GM23338 (cell line): ENCODE results near the gene UVRAG. TPM values are rescaled to one million over a fixed set of nuclear protein-coding genes. Genes with fewer than 3 reads are reported as not detected.

Experiments used
- ATAC-seq: fragments of 200-7000 bp; cut with Tn5 transposase; 3 replicates; pipeline ENCODE4 v1.9.1; 2020
- DNase-seq: peaks from one replicate; pipeline ENCODE4 v3.0.0-alpha.2; 2015; ENCODE audit warnings: low spot score
- H2AFZ ChIP-seq: fragments of 200-600 bp; sonication (generic); 2 replicates; pipeline ENCODE4 v1.8.0; 2016; ENCODE audit warnings: antibody characterized with exemption, mild to moderate bottlenecking, moderate library complexity
- H3F3A ChIP-seq: fragments of 200-600 bp; sonication (generic); replicated peaks from 2 replicates; pipeline ENCODE4 v1.8.0; 2017; ENCODE audit warnings: antibody characterized with exemption, mixed run types, low read depth
- H3K27ac ChIP-seq: fragments of 200-600 bp; sonication (generic); 2 replicates; pipeline ENCODE4 v1.6.1; 2016; ENCODE audit warnings: low read depth
- H3K27me3 ChIP-seq: fragments of 200-600 bp; sonication (generic); 2 replicates; pipeline ENCODE4 v1.8.0; 2016; ENCODE audit warnings: mild to moderate bottlenecking, mixed run types, moderate library complexity; ENCODE audit not compliant: insufficient read depth
- H3K36me3 ChIP-seq: fragments of 200-600 bp; sonication (generic); 2 replicates; pipeline ENCODE4 v1.8.0; 2016; ENCODE audit warnings: mild to moderate bottlenecking; ENCODE audit not compliant: insufficient read depth
- H3K4me1 ChIP-seq: fragments of 200-600 bp; sonication (generic); 2 replicates; pipeline ENCODE4 v1.8.0; 2016; ENCODE audit warnings: mild to moderate bottlenecking, moderate library complexity; ENCODE audit not compliant: insufficient read depth
- H3K4me2 ChIP-seq: fragments of 200-600 bp; sonication (generic); 2 replicates; pipeline ENCODE4 v1.7.1; 2017; ENCODE audit warnings: mixed run types
- H3K4me3 ChIP-seq: fragments of 200-600 bp; sonication (generic); 2 replicates; pipeline ENCODE4 v1.6.1; 2016; ENCODE audit warnings: mixed run types
- H3K79me2 ChIP-seq: fragments of 200-600 bp; sonication (generic); replicated peaks from 2 replicates; pipeline ENCODE4 v1.8.0; 2017; ENCODE audit warnings: mild to moderate bottlenecking; ENCODE audit not compliant: insufficient read depth
- H3K9me2 ChIP-seq: fragments of 200-600 bp; sonication (generic); 2 replicates; pipeline ENCODE4 v1.8.0; 2017; ENCODE audit not compliant: insufficient read depth
- H4K20me1 ChIP-seq: fragments of 200-600 bp; sonication (generic); replicated peaks from 2 replicates; pipeline ENCODE4 v1.8.0; 2017; ENCODE audit warnings: mild to moderate bottlenecking; ENCODE audit not compliant: insufficient read depth
- H3K27ac Mint-ChIP-seq: 2 replicates; pipeline ENCODE4 v1.8.0; 2020; ENCODE audit warnings: inconsistent platforms, mild to moderate bottlenecking, moderate library complexity, mixed read lengths
- H3K27me3 Mint-ChIP-seq: 3 replicates; pipeline ENCODE4 v1.8.0; 2022; ENCODE audit warnings: low read depth, mild to moderate bottlenecking, moderate library complexity, mixed read lengths, inconsistent platforms; ENCODE audit not compliant: insufficient read depth, poor library complexity
- H3K36me3 Mint-ChIP-seq: 3 replicates; pipeline ENCODE4 v1.8.0; 2021; ENCODE audit warnings: low read depth, mild to moderate bottlenecking, inconsistent platforms, moderate library complexity, mixed read lengths
- H3K4me1 Mint-ChIP-seq: 3 replicates; pipeline ENCODE4 v1.8.0; 2020; ENCODE audit warnings: mild to moderate bottlenecking, inconsistent platforms, mixed read lengths
- H3K4me3 Mint-ChIP-seq: 3 replicates; pipeline ENCODE4 v1.8.0; 2021; ENCODE audit warnings: moderate library complexity, mild to moderate bottlenecking, inconsistent platforms, mixed read lengths
- H3K9me3 Mint-ChIP-seq: 3 replicates; pipeline ENCODE4 v1.8.0; 2020; ENCODE audit warnings: moderate library complexity, mild to moderate bottlenecking, inconsistent platforms, mixed read lengths
- CTCF ChIP-seq, 2 experiments: fragments of 200-600 bp in 1 of 2; sonication (generic) in 1 of 2; conservative IDR thresholded peaks; 2 replicates each; pipeline versions ENCODE4 v1.5.1 to v1.6.1; 2016 to 2017; ENCODE audit warnings: antibody characterized with exemption in 2 of 2, low read depth in 2 of 2, mild to moderate bottlenecking in 2 of 2, moderate library complexity in 1 of 2
- ETS1 ChIP-seq: IDR thresholded peaks from 2 replicates; pipeline ENCODE4 v1.6.1; 2016; ENCODE audit warnings: antibody characterized with exemption
- EZH2 ChIP-seq: fragments of 200-600 bp; sonication (generic); IDR thresholded peaks from one replicate; pipeline ENCODE4 v1.8.0; 2017; ENCODE audit warnings: antibody characterized with exemption, mild to moderate bottlenecking, low read depth; ENCODE audit not compliant: unreplicated experiment
- EZH2phosphoT487 ChIP-seq: fragments of 200-600 bp; sonication (generic); IDR thresholded peaks from one replicate; pipeline ENCODE4 v1.8.1; 2018; ENCODE audit warnings: antibody characterized with exemption; ENCODE audit not compliant: unreplicated experiment
- REST ChIP-seq: IDR thresholded peaks from one replicate; pipeline ENCODE4 v1.6.1; 2018; ENCODE audit warnings: antibody characterized with exemption; ENCODE audit not compliant: unreplicated experiment
- ZNF114 ChIP-seq: fragments of 250-450 bp; sonication (Bioruptor Pico); IDR thresholded peaks from 2 replicates; pipeline ENCODE4 v1.5.0; 2020; ENCODE audit warnings: mild to moderate bottlenecking, moderate library complexity
- polyA plus RNA-seq: library from polyadenylated mRNA; unstranded; fragments of >200 nt; fragmentation: Nextera tagmentation; extraction: Ambion mirVana; gene quantifications from 2 replicates; pipeline ENCODE4 v1.2.1, GENCODE V29; 2016
- total RNA-seq: library from RNA; depleted of rRNA; stranded (reverse); fragments of >200 nt; shearing (Covaris generic); gene quantifications from 2 replicates; pipeline ENCODE4 v1.2.3, GENCODE V29; 2014

UVRAG gene
- total and polyA plus RNA-seq, 2 experiments from 2014 or later = 15.3 to 17.4 TPM

GRCh38 chr11:76150141-76150540, 335.1 kb downstream of the UVRAG start:
- Mint-ChIP-seq H3K4me1 (peaks cover 14% of the 10 kb centered on the region), H3K27me3 (peaks cover 27% of the 10 kb centered on the region), H3K36me3 (no peaks in the 10 kb centered on the region; the same call in 2 of the 3 replicates), H3K4me3 (no peak overlapping the region), H3K27ac (no peak overlapping the region), H3K9me3 (no peaks in the 10 kb centered on the region)
- Histone ChIP-seq H4K20me1 (no peaks in the 10 kb centered on the region), H3K4me3 (no peak overlapping the region), H3K9me2 (no peaks in the 10 kb centered on the region), H3K36me3 (no peaks in the 10 kb centered on the region), H3K27ac (no peak overlapping the region), H2AFZ (no peak overlapping the region), H3K4me1 (peaks cover 10% of the 10 kb centered on the region), H3K4me2 (no peak overlapping the region), H3F3A (no peaks in the 10 kb centered on the region), H3K79me2 (no peaks in the 10 kb centered on the region), H3K27me3 (peaks cover 13% of the 10 kb centered on the region; the same call in 1 of the 2 replicates)
- DNase-seq (no peak), ATAC-seq (no peak)
- TF ChIP-seq ETS1 (no peak), CTCF (conservative IDR thresholded peaks at IDR 0.05; ENCODE audit: low read depth in 2 of 2) (no peak), EZH2phosphoT487 (no peak), EZH2 (no peak), REST (no peak), ZNF114 (CRISPR knock-in tag) (no peak)

DNA sequence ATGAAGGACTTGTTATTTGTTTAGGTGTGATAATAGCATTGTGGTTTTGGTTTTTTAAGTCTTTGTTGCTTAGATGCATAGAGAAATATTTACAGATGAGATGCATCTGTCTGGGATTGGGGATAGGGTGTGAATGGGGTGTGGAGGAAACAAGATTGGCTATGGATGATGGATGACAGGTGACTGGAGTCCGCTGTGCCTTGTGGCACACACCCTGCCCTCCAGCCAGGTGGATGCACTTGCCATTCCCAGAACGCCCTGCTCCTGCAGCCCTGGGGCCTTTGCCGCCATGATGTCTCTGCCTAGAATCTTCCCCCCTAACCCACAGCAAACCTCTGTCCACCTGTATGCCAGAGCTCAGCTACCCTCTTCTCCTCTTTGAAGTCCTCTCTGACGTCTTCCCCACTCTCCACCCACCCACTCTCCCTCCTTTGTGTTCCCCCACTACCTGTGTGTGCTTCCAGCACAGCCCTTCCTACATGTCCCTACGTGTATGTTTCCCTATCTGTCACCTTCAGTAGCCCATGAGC, 336.6 kb downstream of the UVRAG start:
- Mint-ChIP-seq H3K36me3 (no peaks in the 10 kb centered on the region; the same call in 2 of the 3 replicates), H3K9me3 (no peaks in the 10 kb centered on the region), H3K27me3 (peaks cover 28% of the 10 kb centered on the region), H3K4me3 (peak overlapping the region; percentile 67), H3K27ac (peak overlapping the region; percentile 66; the same call in 1 of the 2 replicates), H3K4me1 (peaks cover 14% of the 10 kb centered on the region)
- H2AFZ ChIP-seq = peak overlapping the region; percentile 99
- H3K27me3 ChIP-seq = peaks cover 13% of the 10 kb centered on the region; the same call in 1 of the 2 replicates
- H3K4me1 ChIP-seq = peaks cover 10% of the 10 kb centered on the region
- H4K20me1 ChIP-seq = no peaks in the 10 kb centered on the region
- no peaks in the 10 kb centered on the region for H3K36me3 ChIP-seq
- no peak overlapping the region for H3K27ac ChIP-seq
- no peaks in the 10 kb centered on the region for H3K9me2 ChIP-seq
- H3K4me2 ChIP-seq = peak overlapping the region; percentile 86; the same call in 1 of the 2 replicates
- H3F3A ChIP-seq = no peaks in the 10 kb centered on the region
- H3K79me2 ChIP-seq = no peaks in the 10 kb centered on the region
- peak overlapping the region; percentile 64; the same call in 1 of the 2 replicates for H3K4me3 ChIP-seq
- ATAC-seq (peak; percentile 17), DNase-seq (no peak)
- TF ChIP-seq CTCF (conservative IDR thresholded peaks at IDR 0.05; ENCODE audit: low read depth in 2 of 2) (no peak), ETS1 (no peak), REST (no peak)
